Thoracic aorta (tissue), 2 donors: ENCODE data around the gene RXRG. TPM values are rescaled to one million over a fixed set of nuclear protein-coding genes. Genes with fewer than 3 reads are reported as not detected.

Source experiments
- ATAC-seq: fragments of 150-250 bp; one replicate; pipeline ENCODE4 v1.8.0; 2017; ENCODE audit warnings: low read depth; ENCODE audit not compliant: insufficient number of reproducible peaks, low FRiP score
- DNase-seq: peaks from one replicate; pipeline ENCODE4 v3.0.0-alpha.2; 2020; ENCODE audit warnings: low spot score
- H3K27ac ChIP-seq, 2 donors: fragments of 200-600 bp; sonication (generic); 1 replicate in 1 of 2; 2 replicates in 1 of 2; pipeline ENCODE4 v1.5.1; 2016; ENCODE audit warnings: mild to moderate bottlenecking in 2 of 2, moderate library complexity in 2 of 2
- H3K27me3 ChIP-seq: fragments of 200-600 bp; sonication (generic); replicated peaks from 2 replicates; pipeline ENCODE4 v1.6.0; 2016; ENCODE audit warnings: mild to moderate bottlenecking; ENCODE audit not compliant: insufficient read depth
- H3K36me3 ChIP-seq: fragments of 200-600 bp; sonication (generic); one replicate; pipeline ENCODE4 v1.5.1; 2016
- H3K4me1 ChIP-seq, 2 donors: fragments of 200-600 bp; sonication (generic); 1 replicate in 1 of 2; 2 replicates in 1 of 2; pipeline versions ENCODE4 v1.5.1 to v1.6.0; 2016; ENCODE audit warnings: low read depth in 2 of 2, mild to moderate bottlenecking in 1 of 2; ENCODE audit not compliant: control insufficient read depth in 1 of 2
- H3K4me3 ChIP-seq: fragments of 200-600 bp; sonication (generic); 2 replicates; pipeline ENCODE4 v1.5.1; 2016; ENCODE audit warnings: mild to moderate bottlenecking
- H3K9me3 ChIP-seq: fragments of 200-600 bp; sonication (generic); 2 replicates; pipeline ENCODE4 v1.5.1; 2016
- CTCF ChIP-seq: fragments of 200-600 bp; sonication (generic); IDR thresholded peaks from one replicate; pipeline ENCODE4 v1.5.1; 2019; ENCODE audit warnings: antibody characterized with exemption
- total RNA-seq, 2 donors: library from RNA; depleted of rRNA; stranded (reverse); fragments of >200 nt; gene quantifications; one replicate each; pipeline versions ENCODE4 v1.1.0 to v1.2.3, GENCODE V29; 2016

The RXRG gene
- total RNA-seq, 2 donors from 2014 or later: 2.8 TPM; not detected in 1

GRCh38 chr1:165435801-165436200 lies 9.1 kb downstream of the RXRG start:
- Histone ChIP-seq H3K27me3 (no peaks in the 10 kb centered on the region), H3K4me3 (no peak overlapping the region), H3K27ac (no peak overlapping the region), H3K4me1 (no peaks in the 10 kb centered on the region), H3K36me3 (no peaks in the 10 kb centered on the region), H3K9me3 (no peaks in the 10 kb centered on the region)
- no peak for TF ChIP-seq CTCF
- ATAC-seq: no peak
- no peak for DNase-seq

GRCh38 chr1:165434281-165434680 lies 10.6 kb downstream of the RXRG start:
- DNase-seq: no peak
- Histone ChIP-seq H3K36me3 (no peaks in the 10 kb centered on the region), H3K27ac (no peak overlapping the region), H3K9me3 (no peaks in the 10 kb centered on the region), H3K4me1 (no peaks in the 10 kb centered on the region), H3K27me3 (no peaks in the 10 kb centered on the region), H3K4me3 (no peak overlapping the region)
- TF ChIP-seq CTCF: no peak
- no peak for ATAC-seq

GRCh38 chr1:165431079-165431478 lies 13.8 kb downstream of the RXRG start:
- Histone ChIP-seq H3K4me3 (no peak overlapping the region), H3K27ac (no peak overlapping the region), H3K27me3 (no peaks in the 10 kb centered on the region), H3K4me1 (no peaks in the 10 kb centered on the region), H3K36me3 (no peaks in the 10 kb centered on the region), H3K9me3 (no peaks in the 10 kb centered on the region)
- no peak for TF ChIP-seq CTCF
- no peak for DNase-seq
- ATAC-seq: no peak

- DNase-seq (no peak), ATAC-seq (no peak)
- Histone ChIP-seq H3K4me3 (no peak overlapping the region), H3K36me3 (no peaks in the 10 kb centered on the region), H3K4me1 (no peaks in the 10 kb centered on the region), H3K9me3 (no peaks in the 10 kb centered on the region), H3K27me3 (no peaks in the 10 kb centered on the region), H3K27ac (no peak overlapping the region)
- TF ChIP-seq CTCF: no peak
These were observed 18.2 kb downstream of the RXRG start for GRCh38 chr1:165426745-165427144.

- TF ChIP-seq CTCF: no peak
- no peak for ATAC-seq
- Histone ChIP-seq H3K4me3 (no peak overlapping the region), H3K4me1 (no peaks in the 10 kb centered on the region), H3K36me3 (no peaks in the 10 kb centered on the region), H3K9me3 (no peaks in the 10 kb centered on the region), H3K27me3 (no peaks in the 10 kb centered on the region), H3K27ac (no peak overlapping the region)
- DNase-seq: no peak
These were observed 19.3 kb downstream of the RXRG start for GRCh38 chr1:165425621-165426020.
